H1 (cell line): ENCODE data around the gene STRN. TPM values are rescaled to one million over a fixed set of nuclear protein-coding genes. Genes with fewer than 3 reads are reported as not detected.
A peak's percentile ranks its signal among the peaks of the same experiment; 100 is the strongest.

Experiments
- CTCF ChIA-PET: fragments of 300-600 bp; sonication (Branson Sonifier 250); formaldehyde crosslinking; loops from one replicate; lab custom pipeline; 2021; ENCODE audit not compliant: partially characterized antibody; lab: Charles Lee
- POLR2A ChIA-PET: fragments of 300-600 bp; sonication (Branson Sonifier 250); formaldehyde crosslinking; loops from one replicate; lab custom pipeline; 2021; ENCODE audit warnings: inconsistent platforms; ENCODE audit not compliant: partially characterized antibody; lab: Charles Lee
- DNase-seq, 2 experiments: peaks; one replicate each; pipeline versions ENCODE4 v3.0.0 to v3.0.0-alpha.2; 2010 to 2022; ENCODE audit warnings: low spot score in 2 of 2, low read depth in 1 of 2, mixed read lengths in 1 of 2
- FAIRE-seq: peaks from 2 replicates; lab custom pipeline; 2011; peaks lifted over from hg19 to GRCh38; lab: Jason Lieb, UNC
- H2AFZ ChIP-seq: 2 replicates; pipeline ENCODE4 v1.8.1; 2012; ENCODE audit warnings: low read length, inconsistent platforms
- H2AK5ac ChIP-seq: 2 replicates; pipeline ENCODE4 v1.6.1; 2013; ENCODE audit warnings: low read depth, low read length
- H2BK120ac ChIP-seq: replicated peaks from 2 replicates; pipeline ENCODE3; 2013; ENCODE audit warnings: low read depth, low read length, inconsistent platforms
- H2BK12ac ChIP-seq: 2 replicates; pipeline ENCODE4 v1.6.1; 2013; ENCODE audit warnings: low read depth, low read length
- H2BK15ac ChIP-seq: 2 replicates; pipeline ENCODE4 v1.6.1; 2013; ENCODE audit warnings: low read length
- H2BK20ac ChIP-seq: 2 replicates; pipeline ENCODE4 v1.6.1; 2013; ENCODE audit warnings: low read length
- H2BK5ac ChIP-seq: 2 replicates; pipeline ENCODE4 v1.6.1; 2013; ENCODE audit warnings: low read depth, low read length
- H3K14ac ChIP-seq: 2 replicates; pipeline ENCODE4 v1.6.1; 2013; ENCODE audit warnings: inconsistent platforms; ENCODE audit not compliant: insufficient read length
- H3K18ac ChIP-seq: 2 replicates; pipeline ENCODE4 v1.6.1; 2013; ENCODE audit warnings: low read length; ENCODE audit errors: extremely low read depth
- H3K23ac ChIP-seq: 2 replicates; pipeline ENCODE4 v1.6.1; 2013; ENCODE audit warnings: inconsistent platforms; ENCODE audit not compliant: insufficient read length
- H3K23me2 ChIP-seq: 2 replicates; pipeline ENCODE4 v1.6.1; 2013; ENCODE audit warnings: low read depth, low read length
- H3K27ac ChIP-seq: 2 replicates; pipeline ENCODE4 v1.6.1; 2011; ENCODE audit warnings: low read depth, low read length, inconsistent platforms
- H3K27me3 ChIP-seq, 4 experiments: replicated peaks in 1 of 4; 1 replicate in 1 of 4; 2 replicates in 3 of 4; pipeline versions ENCODE4 v1.6.1 to v1.8.1; 2011 to 2013; ENCODE audit warnings: low read length in 3 of 4, mild to moderate bottlenecking in 3 of 4, inconsistent platforms in 2 of 4, mixed read lengths in 2 of 4, moderate library complexity in 1 of 4; ENCODE audit not compliant: control insufficient read depth in 3 of 4, insufficient read depth in 3 of 4; ENCODE audit errors: extremely low read depth in 1 of 4
- H3K36me3 ChIP-seq, 4 experiments: 2 replicates each; pipeline versions ENCODE4 v1.6.1 to v1.8.1; 2011 to 2013; ENCODE audit warnings: mild to moderate bottlenecking in 4 of 4, low read length in 3 of 4, moderate library complexity in 2 of 4, control low read depth in 1 of 4, inconsistent platforms in 1 of 4; ENCODE audit not compliant: insufficient read depth in 4 of 4, control insufficient read depth in 2 of 4
- H3K4ac ChIP-seq: replicated peaks from 2 replicates; pipeline ENCODE3; 2013; ENCODE audit warnings: low read length, low read depth, mixed read lengths, inconsistent platforms; ENCODE audit not compliant: insufficient read length
- H3K4me1 ChIP-seq, 4 experiments: replicated peaks in 1 of 4; 1 replicate in 1 of 4; 2 replicates in 3 of 4; pipeline versions ENCODE4 v1.6.1 to v1.8.1; 2011 to 2013; ENCODE audit warnings: low read length in 3 of 4, inconsistent platforms in 2 of 4, mixed read lengths in 1 of 4; ENCODE audit not compliant: insufficient read depth in 4 of 4, control insufficient read depth in 3 of 4
- H3K4me2 ChIP-seq, 2 experiments: 2 replicates each; pipeline versions ENCODE4 v1.6.1 to v1.8.1; 2011 to 2013; ENCODE audit warnings: low read depth in 2 of 2, low read length in 2 of 2, control low read depth in 1 of 2, inconsistent platforms in 1 of 2, mild to moderate bottlenecking in 1 of 2; ENCODE audit not compliant: insufficient read depth in 1 of 2
- H3K4me3 ChIP-seq, 4 experiments: fragments of 200-600, 300-600 bp in 1 of 4; sonication (generic), shearing (Covaris generic), sonication (Bioruptor Twin) in 1 of 4; 2 replicates each; pipeline versions ENCODE4 v1.5.1 to v1.8.1; 2011 to 2016; ENCODE audit warnings: low read length in 4 of 4, low read depth in 3 of 4, control low read depth in 2 of 4, inconsistent platforms in 2 of 4, mild to moderate bottlenecking in 2 of 4, mixed read lengths in 1 of 4, moderate library complexity in 1 of 4; ENCODE audit not compliant: insufficient read depth in 2 of 4; ENCODE audit errors: extremely low read depth in 1 of 4
- H3K56ac ChIP-seq: replicated peaks from 2 replicates; pipeline ENCODE3; 2013; ENCODE audit warnings: low read depth, mild to moderate bottlenecking, mixed read lengths, low read length, inconsistent platforms; ENCODE audit not compliant: insufficient read length
- H3K79me1 ChIP-seq: 2 replicates; pipeline ENCODE4 v1.6.1; 2013; ENCODE audit warnings: low read depth, low read length, control low read depth
- H3K79me2 ChIP-seq, 2 experiments: 2 replicates each; pipeline versions ENCODE4 v1.6.1 to v1.8.1; 2012 to 2013; ENCODE audit warnings: low read length in 2 of 2, mild to moderate bottlenecking in 2 of 2, inconsistent platforms in 1 of 2; ENCODE audit not compliant: insufficient read depth in 2 of 2, control insufficient read depth in 1 of 2
- H3K9ac ChIP-seq, 4 experiments: replicated peaks in 1 of 4; 1 replicate in 1 of 4; 2 replicates in 3 of 4; pipeline versions ENCODE4 v1.6.1 to v1.8.1; 2011 to 2013; ENCODE audit warnings: low read depth in 3 of 4, low read length in 3 of 4, control low read depth in 2 of 4, mild to moderate bottlenecking in 2 of 4, moderate library complexity in 2 of 4, inconsistent platforms in 1 of 4; ENCODE audit errors: extremely low read depth in 1 of 4
- H3K9me3 ChIP-seq, 2 experiments: 2 replicates each; pipeline versions ENCODE4 v1.6.1 to v1.8.1; 2012 to 2013; ENCODE audit warnings: mild to moderate bottlenecking in 2 of 2, moderate library complexity in 2 of 2, control low read depth in 1 of 2, inconsistent platforms in 1 of 2, low read depth in 1 of 2, low read length in 1 of 2, mixed read lengths in 1 of 2; ENCODE audit not compliant: insufficient read depth in 2 of 2
- H4K20me1 ChIP-seq, 2 experiments: replicated peaks in 1 of 2; 2 replicates each; pipeline versions ENCODE3 to v1.8.1; 2011 to 2013; ENCODE audit warnings: inconsistent platforms in 2 of 2, low read length in 2 of 2, mild to moderate bottlenecking in 1 of 2; ENCODE audit not compliant: insufficient read depth in 2 of 2, control insufficient read depth in 1 of 2
- H4K5ac ChIP-seq: 2 replicates; pipeline ENCODE4 v1.6.1; 2013; ENCODE audit warnings: low read length, low read depth, mixed read lengths, inconsistent platforms; ENCODE audit not compliant: insufficient read length
- H4K8ac ChIP-seq: 2 replicates; pipeline ENCODE4 v1.8.0; 2013; ENCODE audit warnings: mild to moderate bottlenecking, moderate library complexity, low read length, inconsistent platforms; ENCODE audit not compliant: insufficient read depth; ENCODE audit errors: extremely low read depth
- H4K91ac ChIP-seq: replicated peaks from 2 replicates; pipeline ENCODE3; 2013; ENCODE audit warnings: low read length, mixed read lengths, inconsistent platforms; ENCODE audit not compliant: insufficient read length
- ATF3 ChIP-seq: IDR thresholded peaks from 2 replicates; pipeline ENCODE4 v1.6.1; 2011; ENCODE audit warnings: low read depth, mild to moderate bottlenecking, low read length; ENCODE audit not compliant: insufficient read depth
- CTCF ChIP-seq, 3 experiments: IDR thresholded peaks; 1 replicate in 2 of 3; 2 replicates in 1 of 3; pipeline versions ENCODE4 v1.5.1 to v1.6.1; 2011; ENCODE audit warnings: low read length in 3 of 3, mild to moderate bottlenecking in 3 of 3, inconsistent platforms in 2 of 3, low read depth in 1 of 3, moderate library complexity in 1 of 3; ENCODE audit not compliant: insufficient read depth in 1 of 3; ENCODE audit errors: control extremely low read depth in 1 of 3
- RAD21 ChIP-seq, 2 experiments: IDR thresholded peaks in 1 of 2; conservative IDR thresholded peaks in 1 of 2; 2 replicates each; pipeline ENCODE4 v1.6.1; 2011; ENCODE audit warnings: low read depth in 2 of 2, low read length in 2 of 2, improper control_type of control experiment in 1 of 2, inconsistent platforms in 1 of 2, mild to moderate bottlenecking in 1 of 2, moderate library complexity in 1 of 2
- SIN3A ChIP-seq, 2 experiments: IDR thresholded peaks in 1 of 2; conservative IDR thresholded peaks in 1 of 2; 2 replicates each; pipeline ENCODE4 v1.6.1; 2011 to 2012; ENCODE audit warnings: low read length in 2 of 2, improper control_type of control experiment in 1 of 2, low read depth in 1 of 2, mild to moderate bottlenecking in 1 of 2
- WGBS, 2 experiments: shearing (Covaris generic) in 1 of 2; methylation state at CpG; one replicate each; pipeline versions ENCODE4 v1.1.6 to v1.1.7; 2013 to 2015; ENCODE audit warnings: low lambda C conversion rate in 2 of 2, mixed read lengths in 2 of 2, inconsistent platforms in 1 of 2, low coverage in 1 of 2, missing lambda C conversion rate in 1 of 2; ENCODE audit not compliant: insufficient replicate concordance in 2 of 2, insufficient coverage in 1 of 2, insufficient read length in 1 of 2; ENCODE audit errors: extremely low coverage in 1 of 2, missing lambda C conversion rate in 1 of 2; 5-methylcytosine and 5-hydroxymethylcytosine counted together
- polyA plus RNA-seq, 7 experiments: library from polyadenylated mRNA; depleted of rRNA in 3 of 7; stranded (reverse) in 5 of 7; unstranded in 2 of 7; fragments of >200 nt in 5 of 7; fragments of 200-250 nt in 2 of 7; gene quantifications; 1 replicate in 5 of 7; 2 replicates in 1 of 7; 4 replicates in 1 of 7; pipeline versions ENCODE4 v1.2.1 to v1.2.3, GENCODE V29; 2011 to 2013; ENCODE audit warnings: missing spikeins in 2 of 7, mixed read lengths in 2 of 7
- total RNA-seq: library from RNA; stranded (reverse); fragmentation: NEBNext Ultra II Directional; extraction: Animal tissue kit (Norgen Biotek cat#: 25700); gene quantifications from 2 replicates; pipeline ENCODE4 v1.2.1, GENCODE V29; 2021

The STRN gene
- total and polyA plus RNA-seq, 2 of the 8 experiments (the other 6 are each of a cell fraction or from before 2014, with no cell fraction given) = 8.3 to 47.0 TPM

GRCh38 chr2:36819095-36819711, 147.1 kb downstream of the STRN start:
- Histone ChIP-seq H3K36me3 (no peaks in the 10 kb centered on the region), H3K9me3 (no peaks in the 10 kb centered on the region), H3K4me1 (peaks cover 1 to 3% (median 3%) of the 10 kb centered on the region in 4 experiments; a peak in 6 of 7 replicates), H3K27ac (no peak overlapping the region), H3K4me2 (no peak overlapping the region), H3K18ac (no peak overlapping the region), H3K9ac (no peak overlapping the region), H2BK20ac (no peak overlapping the region), H2BK120ac (no peak overlapping the region), H4K8ac (no peak overlapping the region), H3K4me3 (no peak overlapping the region), H2BK5ac (no peak overlapping the region), H2AFZ (no peak overlapping the region), H2AK5ac (no peak overlapping the region), H3K23me2 (no peaks in the 10 kb centered on the region; the same call in 1 of the 2 replicates), H4K20me1 (no peaks in the 10 kb centered on the region), H3K27me3 (no peaks in the 10 kb centered on the region; a peak in 1 of 7 replicates), H3K4ac (no peak overlapping the region), H3K79me2 (no peaks in the 10 kb centered on the region), H2BK15ac (no peak overlapping the region), H3K79me1 (no peaks in the 10 kb centered on the region), H2BK12ac (no peak overlapping the region), H3K23ac (no peak overlapping the region), H4K5ac (no peak overlapping the region), H4K91ac (no peak overlapping the region), H3K14ac (no peak overlapping the region), H3K56ac (no peak overlapping the region)
- ChIA-PET CTCF (interaction anchor here (0.6 to 3.3 kb wide), 12 partner anchors 8 to 724 kb away, joined by 3 to 19 read pairs (median 4); no protein-coding TSS in a partner anchor), POLR2A (no interaction called here)
- WGBS, 2 experiments = 74% methylated on average over 4 of the region's 4 CpGs; no CpG with 5 or more reads in 1 of the 2 experiments
- peak in 1 of 2 experiments; percentile 40 for DNase-seq
- no peak for FAIRE-seq
- TF ChIP-seq ATF3 (no peak), RAD21 (IDR thresholded peaks at IDR 0.05 in 1 of 2, conservative IDR thresholded peaks at IDR 0.05 in 1 of 2; ENCODE audit: low read depth in 2 of 2, low read length in 2 of 2) (peak; percentile 47 to 61), CTCF (IDR thresholded peaks at IDR 0.05; ENCODE audit: control extremely low read depth in 1 of 3, insufficient read depth in 1 of 3, low read depth in 1 of 3, low read length in 3 of 3) (peak in 2 of 3 experiments; percentile 19 to 23; a peak in 2 of 4 replicates), SIN3A (conservative IDR thresholded peaks at IDR 0.05 in 1 of 2, IDR thresholded peaks at IDR 0.05 in 1 of 2; ENCODE audit: low read depth in 1 of 2, low read length in 2 of 2) (no peak)
